Astrocyte of the spinal cord (primary cell): ENCODE results near the gene IL9.

Experiments
- DNase-seq: peaks from one replicate; pipeline ENCODE4 v3.0.0; 2011; ENCODE audit warnings: low read depth, low spot score
- H3K4me3 ChIP-seq: 2 replicates; pipeline ENCODE4 v1.5.1; 2011; ENCODE audit warnings: low read depth, mild to moderate bottlenecking, low read length, moderate library complexity
- in situ Hi-C: cut with HindIII; loops from 2 replicates; pipeline ENCODE4 v1.10.0; 2017; ENCODE audit warnings: low sequenced_read_pairs
- TF ChIP-seq, protein P1 (sequence below): IDR thresholded peaks from 2 replicates; pipeline ENCODE4 v1.5.1; 2012; ENCODE audit warnings: low read depth, mild to moderate bottlenecking, low read length, inconsistent platforms

IL9 gene

DNA sequence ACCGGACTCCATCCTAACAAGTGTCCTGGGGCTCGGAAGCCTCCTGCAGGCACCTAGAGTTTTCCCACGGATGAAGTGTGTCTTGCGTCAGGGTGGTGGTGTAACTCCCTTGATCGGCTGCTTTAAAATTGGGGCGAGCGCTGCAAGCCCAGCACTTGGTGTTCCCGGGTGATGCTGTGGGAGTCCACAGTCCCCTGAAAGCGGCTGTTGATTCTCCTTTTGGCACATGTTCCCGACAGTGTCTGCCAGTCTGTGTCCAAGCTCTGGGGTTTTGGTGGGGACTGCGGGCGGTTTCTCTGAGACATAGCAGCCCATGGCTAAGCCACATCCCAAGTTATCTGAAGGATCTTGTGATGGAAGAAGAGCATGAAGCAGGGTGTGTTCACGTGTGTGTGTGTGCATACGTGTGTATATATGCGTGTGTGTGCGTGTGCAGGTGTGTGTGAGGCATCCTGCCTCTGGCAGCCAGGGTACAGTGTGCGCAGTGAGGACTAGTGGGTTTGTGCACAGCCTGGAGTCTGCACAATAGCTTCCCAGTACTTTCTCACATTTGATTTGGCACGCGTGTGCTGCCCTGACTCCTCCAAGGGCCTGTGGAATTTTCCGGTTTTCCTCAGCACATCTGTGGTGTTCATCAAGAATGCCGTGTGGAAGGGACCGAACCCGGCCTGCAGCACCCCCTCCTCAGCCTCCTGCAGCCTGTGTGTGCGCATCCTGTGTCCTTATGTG, 44.3 kb downstream of the IL9 start:
- in situ Hi-C loops, result no loop called here
- TF ChIP-seq, protein P1, sequence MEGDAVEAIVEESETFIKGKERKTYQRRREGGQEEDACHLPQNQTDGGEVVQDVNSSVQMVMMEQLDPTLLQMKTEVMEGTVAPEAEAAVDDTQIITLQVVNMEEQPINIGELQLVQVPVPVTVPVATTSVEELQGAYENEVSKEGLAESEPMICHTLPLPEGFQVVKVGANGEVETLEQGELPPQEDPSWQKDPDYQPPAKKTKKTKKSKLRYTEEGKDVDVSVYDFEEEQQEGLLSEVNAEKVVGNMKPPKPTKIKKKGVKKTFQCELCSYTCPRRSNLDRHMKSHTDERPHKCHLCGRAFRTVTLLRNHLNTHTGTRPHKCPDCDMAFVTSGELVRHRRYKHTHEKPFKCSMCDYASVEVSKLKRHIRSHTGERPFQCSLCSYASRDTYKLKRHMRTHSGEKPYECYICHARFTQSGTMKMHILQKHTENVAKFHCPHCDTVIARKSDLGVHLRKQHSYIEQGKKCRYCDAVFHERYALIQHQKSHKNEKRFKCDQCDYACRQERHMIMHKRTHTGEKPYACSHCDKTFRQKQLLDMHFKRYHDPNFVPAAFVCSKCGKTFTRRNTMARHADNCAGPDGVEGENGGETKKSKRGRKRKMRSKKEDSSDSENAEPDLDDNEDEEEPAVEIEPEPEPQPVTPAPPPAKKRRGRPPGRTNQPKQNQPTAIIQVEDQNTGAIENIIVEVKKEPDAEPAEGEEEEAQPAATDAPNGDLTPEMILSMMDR, result no peak
- no peak for DNase-seq
- no peak overlapping the region for H3K4me3 ChIP-seq

DNA sequence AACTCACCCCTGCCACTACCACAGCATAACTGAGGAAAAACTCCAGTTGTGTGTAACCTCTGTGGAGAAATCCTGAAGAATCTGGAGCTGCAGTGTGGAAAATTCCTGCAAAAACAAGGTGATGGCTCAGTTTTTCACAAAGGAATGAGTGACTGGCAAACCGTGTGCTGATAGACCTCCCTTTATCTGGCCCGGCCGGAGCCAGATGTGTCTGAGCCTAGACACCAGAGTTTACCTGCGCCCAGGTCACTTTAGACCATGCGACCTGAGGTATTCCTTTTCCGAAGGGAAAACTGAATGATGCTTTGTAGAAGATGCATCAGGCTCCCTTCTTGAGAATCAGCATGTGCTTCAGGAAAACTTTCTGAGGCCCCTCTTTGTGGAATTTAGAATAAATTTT, 45.0 kb downstream of the IL9 start:
- TF ChIP-seq, protein P1, result no peak
- no peak overlapping the region for H3K4me3 ChIP-seq
- no peak for DNase-seq
- in situ Hi-C loops, result no loop called here

DNA sequence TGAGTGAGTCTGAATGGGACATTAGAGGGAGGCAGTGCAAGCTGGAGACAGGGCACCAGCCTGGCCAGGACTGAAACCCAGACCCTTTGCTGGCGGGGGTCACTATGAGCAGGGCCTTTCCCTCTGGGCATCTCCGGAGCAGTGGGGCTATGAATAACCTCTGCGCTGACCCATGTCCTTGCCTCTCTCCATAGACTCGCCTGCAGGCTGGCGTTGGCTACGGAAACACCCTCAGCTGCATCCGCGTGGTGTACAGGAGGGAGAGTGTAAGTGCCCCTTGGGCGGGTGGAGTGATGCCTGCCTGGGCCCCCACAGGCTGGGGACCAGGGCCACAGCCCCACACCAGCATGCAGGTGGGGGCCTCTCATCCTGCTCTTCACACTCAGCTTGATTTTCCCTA, 45.4 kb downstream of the IL9 start:
- DNase-seq, result no peak
- H3K4me3 ChIP-seq, result no peak overlapping the region
- in situ Hi-C loops, result no loop called here
- TF ChIP-seq, protein P1, result no peak

DNA sequence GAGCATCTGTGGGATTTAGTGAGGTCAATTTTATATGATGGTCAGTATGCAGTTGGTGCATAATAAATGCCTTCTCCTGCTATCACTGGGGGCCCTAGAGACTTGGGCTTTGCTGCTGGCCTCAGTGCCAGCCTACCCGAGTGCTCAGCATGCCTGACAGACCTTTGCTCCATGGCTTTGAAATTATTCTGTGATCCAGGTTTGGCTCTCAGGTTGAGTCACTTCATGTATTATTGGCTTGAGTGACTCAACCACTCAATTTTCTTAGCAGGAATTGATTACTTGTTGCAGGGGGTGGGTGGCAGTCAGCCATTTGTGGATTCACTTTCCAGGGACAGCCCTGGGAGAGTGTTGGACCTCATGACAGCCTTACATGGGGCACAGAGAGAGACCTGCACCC, 47.7 kb downstream of the IL9 start:
- TF ChIP-seq, protein P1, result no peak
- in situ Hi-C loops, result loop anchor here (25.0 kb wide), 1 partner anchor 286 kb away; no protein-coding TSS in a partner anchor
- DNase-seq, result no peak
- H3K4me3 ChIP-seq, result no peak overlapping the region

DNA sequence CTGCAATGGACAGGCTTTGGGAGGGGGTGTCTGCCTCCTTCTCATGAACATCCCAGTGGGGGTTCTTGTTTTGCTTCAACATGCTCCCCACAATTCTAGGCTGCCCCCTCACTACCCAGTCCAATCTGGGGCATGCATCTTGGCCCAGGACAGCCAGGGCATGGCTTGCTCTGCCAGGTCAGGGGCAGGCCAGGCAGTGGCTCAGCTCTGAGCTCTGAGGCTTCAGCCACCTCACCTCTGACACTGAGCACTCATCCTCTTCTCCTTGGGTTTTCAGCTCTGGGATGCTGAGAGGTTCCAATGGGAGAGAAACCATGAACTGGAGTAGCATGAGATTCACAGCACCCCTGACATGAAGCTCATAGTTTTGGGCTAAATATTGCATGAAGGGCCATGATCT, 49.3 kb downstream of the IL9 start:
- no peak overlapping the region for H3K4me3 ChIP-seq
- in situ Hi-C loops, result loop anchor here (25.0 kb wide), 1 partner anchor 284 kb away; no protein-coding TSS in a partner anchor
- TF ChIP-seq, protein P1, result no peak
- DNase-seq, result no peak

DNA sequence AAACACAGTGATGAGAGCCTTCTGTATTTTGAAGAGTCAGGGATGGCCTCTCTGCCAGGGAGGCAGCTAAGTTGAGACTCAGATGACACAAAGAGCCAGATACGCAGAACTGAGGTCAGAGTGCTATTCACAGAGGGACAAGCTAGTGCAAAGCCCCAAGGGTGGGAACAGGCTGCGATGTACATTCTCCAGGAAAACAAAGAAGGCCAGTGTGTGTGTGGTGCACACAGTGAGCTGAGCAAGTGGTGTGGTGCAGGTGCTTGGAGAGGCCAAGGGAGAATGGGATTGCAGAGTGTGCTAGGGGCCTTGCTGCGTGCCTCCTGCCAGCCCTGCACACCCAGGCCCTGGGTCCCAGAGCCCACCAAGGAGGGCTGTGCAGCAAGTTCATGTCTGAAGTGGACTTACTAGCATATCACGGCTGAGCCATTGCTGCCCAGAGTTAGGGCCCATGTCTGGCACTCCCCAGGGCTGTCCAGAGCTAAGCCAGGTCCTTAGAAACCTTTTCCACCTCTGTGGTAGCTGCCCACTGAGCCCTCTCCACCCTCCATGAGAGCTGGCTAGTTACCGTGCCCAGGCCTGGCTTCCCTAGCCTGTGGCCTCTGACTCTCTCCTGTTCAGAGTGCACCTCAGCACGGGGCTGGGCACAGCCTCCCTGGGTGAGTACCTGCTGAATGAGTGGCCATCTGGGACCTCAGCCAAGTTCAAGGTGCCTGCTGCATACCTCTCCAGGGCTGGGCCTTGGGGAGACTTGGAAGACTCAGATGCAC, 51.9 kb downstream of the IL9 start:
- DNase-seq, result no peak
- TF ChIP-seq, protein P1, result no peak
- in situ Hi-C loops, result loop anchor here (25.0 kb wide), 1 partner anchor 281 kb away; no protein-coding TSS in a partner anchor
- H3K4me3 ChIP-seq, result no peak overlapping the region
